Activated CD4-positive, CD25-positive, alpha-beta regulatory T cell treated with anti-CD3 and anti-CD28 coated beads, Interleukin-2, amount 50 U/mL, for 72 hours (primary cell): Measurements from ENCODE around the gene WDR90.
A peak's percentile ranks its signal among the peaks of the same experiment; 100 is the strongest.
"Not testable (repeated sequence)": the region's sequence is repeated elsewhere in the genome, so short reads cannot be mapped to it uniquely, and the experiment has no call there.

Source experiments
- DNase-seq: peaks from one replicate; pipeline ENCODE4 v3.0.0; 2021

Gene WDR90

GRCh38 chr16:678209-678857 lies 29.2 kb downstream of the WDR90 start:
- no peak for DNase-seq

- peak; percentile 61 for DNase-seq
These were observed 30.0 kb downstream of the WDR90 start for GRCh38 chr16:678858-679813.

- DNase-seq = peak; percentile 90
These were observed 30.9 kb downstream of the WDR90 start, which contains the start of gene STUB1 for GRCh38 chr16:679814-680624. Gene STUB1 (plus strand): TSS chr16:680410. CDS start chr16:680526, 116 bp downstream.

- no peak for DNase-seq
These were observed 31.4 kb downstream of the WDR90 start for GRCh38 chr16:680625-680945.

- DNase-seq = no peak
These were observed 32.0 kb downstream of the WDR90 start for GRCh38 chr16:680967-681745.

GRCh38 chr16:681746-682427 lies 32.7 kb downstream of the WDR90 start:
- DNase-seq = no peak

- DNase-seq = no peak
These were observed 33.6 kb downstream of the WDR90 start for GRCh38 chr16:682493-683395.

GRCh38 chr16:683396-684070 lies 34.4 kb downstream of the WDR90 start:
- DNase-seq = no peak

- peak; percentile 96 for DNase-seq
These were observed 35.1 kb downstream of the WDR90 start, which contains the start of gene JMJD8 for GRCh38 chr16:684071-684794. Gene JMJD8 (minus strand): TSS chr16:684334. CDS start chr16:684319, 15 bp downstream.

- no peak for DNase-seq
These were observed 36.0 kb downstream of the WDR90 start for GRCh38 chr16:684961-685696.

GRCh38 chr16:685967-686366 lies 36.8 kb downstream of the WDR90 start:
- no peak for DNase-seq

- DNase-seq = no peak
These were observed 37.5 kb downstream of the WDR90 start for GRCh38 chr16:686459-687260.

- no peak for DNase-seq
These were observed 38.3 kb downstream of the WDR90 start for GRCh38 chr16:687499-687898.

GRCh38 chr16:689175-689897 lies 40.2 kb downstream of the WDR90 start:
- DNase-seq = no peak

GRCh38 chr16:691242-691641 lies 42.1 kb downstream of the WDR90 start:
- not testable (repeated sequence) for DNase-seq

- no peak for DNase-seq
These were observed 43.4 kb downstream of the WDR90 start for GRCh38 chr16:692356-693108.
